ENCODE measurements around the gene TCIRG1. TPM values are rescaled to one million over a fixed set of nuclear protein-coding genes. Genes with fewer than 3 reads are reported as not detected.

TCIRG1 gene
- total RNA-seq, 6 experiments from 2014 or later = 39.4 to 97.1 (median 69.3) TPM

DNA sequence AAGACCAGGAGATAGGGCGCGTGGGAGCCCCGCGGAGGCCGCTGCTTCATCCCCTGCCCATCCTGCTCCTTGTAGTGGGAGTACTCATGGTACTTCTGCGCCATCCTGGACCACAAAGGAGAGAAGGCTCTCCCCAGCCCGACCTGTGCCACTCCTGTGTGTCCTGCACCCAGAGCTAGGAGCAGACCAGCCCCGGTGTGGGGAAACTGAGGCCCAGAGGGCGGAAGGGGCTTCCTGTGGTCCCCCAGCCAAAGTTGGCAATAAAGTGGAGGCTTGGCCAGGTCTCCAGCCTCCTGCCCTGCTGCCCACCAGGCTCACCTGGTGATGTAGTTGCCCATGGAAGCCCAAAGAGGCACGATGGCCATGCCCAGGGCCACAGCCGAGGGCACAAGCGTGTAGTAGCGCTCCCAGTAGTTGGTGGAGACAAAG, 39.6 kb upstream of the TCIRG1 start:
- no CpG with 5 or more reads among the region's 13 CpGs for WGBS (ENCODE audit: insufficient coverage, low coverage, low lambda C conversion rate, missing lambda C conversion rate)
- peaks cover 0 to 4% (median under 1%) of the 10 kb centered on the region in 4 donors for H3K4me1 ChIP-seq
- no peaks in the 10 kb centered on the region for H3K9me3 ChIP-seq
- DNase-seq (no peak), ATAC-seq (no peak)
- no peak for TF ChIP-seq POLR2A (IDR thresholded peaks at IDR 0.05)
- TF ChIP-seq, protein P1, sequence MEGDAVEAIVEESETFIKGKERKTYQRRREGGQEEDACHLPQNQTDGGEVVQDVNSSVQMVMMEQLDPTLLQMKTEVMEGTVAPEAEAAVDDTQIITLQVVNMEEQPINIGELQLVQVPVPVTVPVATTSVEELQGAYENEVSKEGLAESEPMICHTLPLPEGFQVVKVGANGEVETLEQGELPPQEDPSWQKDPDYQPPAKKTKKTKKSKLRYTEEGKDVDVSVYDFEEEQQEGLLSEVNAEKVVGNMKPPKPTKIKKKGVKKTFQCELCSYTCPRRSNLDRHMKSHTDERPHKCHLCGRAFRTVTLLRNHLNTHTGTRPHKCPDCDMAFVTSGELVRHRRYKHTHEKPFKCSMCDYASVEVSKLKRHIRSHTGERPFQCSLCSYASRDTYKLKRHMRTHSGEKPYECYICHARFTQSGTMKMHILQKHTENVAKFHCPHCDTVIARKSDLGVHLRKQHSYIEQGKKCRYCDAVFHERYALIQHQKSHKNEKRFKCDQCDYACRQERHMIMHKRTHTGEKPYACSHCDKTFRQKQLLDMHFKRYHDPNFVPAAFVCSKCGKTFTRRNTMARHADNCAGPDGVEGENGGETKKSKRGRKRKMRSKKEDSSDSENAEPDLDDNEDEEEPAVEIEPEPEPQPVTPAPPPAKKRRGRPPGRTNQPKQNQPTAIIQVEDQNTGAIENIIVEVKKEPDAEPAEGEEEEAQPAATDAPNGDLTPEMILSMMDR (IDR thresholded peaks at IDR 0.05) = no peak
- no peaks in the 10 kb centered on the region for H3K36me3 ChIP-seq
- H3K27ac ChIP-seq = no peak overlapping the region
- no peaks in the 10 kb centered on the region for H3K27me3 ChIP-seq
- intact Hi-C loops (cut with DNase I) = no loop called here
- H3K4me3 ChIP-seq = no peak overlapping the region

DNA sequence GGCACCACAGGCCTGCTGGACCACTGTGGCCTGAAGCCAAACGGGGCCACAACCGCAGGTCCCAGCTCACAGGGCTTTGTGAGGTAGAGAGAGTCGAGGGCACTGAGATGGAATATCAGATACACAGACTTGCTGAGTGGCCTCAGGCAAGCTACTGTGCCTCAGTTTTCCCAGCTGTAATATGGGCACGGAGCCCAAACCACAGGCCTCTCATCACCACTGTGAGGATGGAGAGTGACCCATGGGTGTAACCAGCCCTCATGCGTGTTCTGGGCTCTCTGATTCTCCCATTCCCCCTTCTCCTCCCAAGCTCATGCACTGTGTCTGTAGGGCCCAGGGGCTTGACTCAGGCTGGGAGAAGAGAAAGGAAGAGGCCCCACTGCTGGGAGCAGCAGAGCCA, 39.1 kb upstream of the TCIRG1 start:
- H3K4me3 ChIP-seq = no peak overlapping the region
- H3K27me3 ChIP-seq = no peaks in the 10 kb centered on the region
- DNase-seq (no peak), ATAC-seq (no peak)
- intact Hi-C loops (cut with DNase I) = no loop called here
- no peaks in the 10 kb centered on the region for H3K9me3 ChIP-seq
- no CpG with 5 or more reads among the region's 5 CpGs for WGBS (ENCODE audit: insufficient coverage, low coverage, low lambda C conversion rate, missing lambda C conversion rate)
- H3K36me3 ChIP-seq = no peaks in the 10 kb centered on the region
- TF ChIP-seq, protein P1 (IDR thresholded peaks at IDR 0.05) = no peak
- TF ChIP-seq POLR2A (IDR thresholded peaks at IDR 0.05) = no peak
- H3K4me1 ChIP-seq = peaks cover 0 to 4% (median under 1%) of the 10 kb centered on the region in 4 donors
- no peak overlapping the region for H3K27ac ChIP-seq

DNA sequence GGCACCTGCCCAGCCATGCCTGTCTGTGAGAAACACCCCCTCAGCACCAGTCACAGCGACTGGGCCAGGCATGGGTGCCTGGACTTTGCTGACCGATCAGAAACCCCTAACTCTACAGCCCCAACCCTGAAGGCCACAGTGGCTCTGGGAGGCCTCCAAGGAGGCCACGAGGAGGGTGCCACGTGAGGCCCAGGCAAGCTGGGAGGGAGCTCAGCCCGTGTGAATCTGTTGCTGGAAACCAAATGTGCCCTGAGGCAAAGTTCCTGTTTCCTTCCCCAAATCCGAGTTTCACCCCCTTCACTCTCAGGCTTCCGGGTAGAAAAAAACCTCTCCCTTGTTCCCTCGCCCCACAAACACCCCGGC, 36.3 kb upstream of the TCIRG1 start:
- Histone ChIP-seq H3K4me3 (peak overlapping the region in 1 of 3 donors; percentile 80), H3K27ac (no peak overlapping the region), H3K9me3 (no peaks in the 10 kb centered on the region), H3K36me3 (no peaks in the 10 kb centered on the region), H3K27me3 (no peaks in the 10 kb centered on the region), H3K4me1 (peaks cover 0 to 4% (median under 1%) of the 10 kb centered on the region in 4 donors)
- DNase-seq (no peak), ATAC-seq (peak in 3 of 4 donors; percentile 3 to 24 (median 5))
- intact Hi-C loops (cut with DNase I) = no loop called here
- 50% methylated on average over 2 of the region's 9 CpGs for WGBS (ENCODE audit: insufficient coverage, low coverage, low lambda C conversion rate, missing lambda C conversion rate)
- TF ChIP-seq POLR2A (IDR thresholded peaks at IDR 0.05) = no peak
- TF ChIP-seq, protein P1 (IDR thresholded peaks at IDR 0.05) = no peak

DNA sequence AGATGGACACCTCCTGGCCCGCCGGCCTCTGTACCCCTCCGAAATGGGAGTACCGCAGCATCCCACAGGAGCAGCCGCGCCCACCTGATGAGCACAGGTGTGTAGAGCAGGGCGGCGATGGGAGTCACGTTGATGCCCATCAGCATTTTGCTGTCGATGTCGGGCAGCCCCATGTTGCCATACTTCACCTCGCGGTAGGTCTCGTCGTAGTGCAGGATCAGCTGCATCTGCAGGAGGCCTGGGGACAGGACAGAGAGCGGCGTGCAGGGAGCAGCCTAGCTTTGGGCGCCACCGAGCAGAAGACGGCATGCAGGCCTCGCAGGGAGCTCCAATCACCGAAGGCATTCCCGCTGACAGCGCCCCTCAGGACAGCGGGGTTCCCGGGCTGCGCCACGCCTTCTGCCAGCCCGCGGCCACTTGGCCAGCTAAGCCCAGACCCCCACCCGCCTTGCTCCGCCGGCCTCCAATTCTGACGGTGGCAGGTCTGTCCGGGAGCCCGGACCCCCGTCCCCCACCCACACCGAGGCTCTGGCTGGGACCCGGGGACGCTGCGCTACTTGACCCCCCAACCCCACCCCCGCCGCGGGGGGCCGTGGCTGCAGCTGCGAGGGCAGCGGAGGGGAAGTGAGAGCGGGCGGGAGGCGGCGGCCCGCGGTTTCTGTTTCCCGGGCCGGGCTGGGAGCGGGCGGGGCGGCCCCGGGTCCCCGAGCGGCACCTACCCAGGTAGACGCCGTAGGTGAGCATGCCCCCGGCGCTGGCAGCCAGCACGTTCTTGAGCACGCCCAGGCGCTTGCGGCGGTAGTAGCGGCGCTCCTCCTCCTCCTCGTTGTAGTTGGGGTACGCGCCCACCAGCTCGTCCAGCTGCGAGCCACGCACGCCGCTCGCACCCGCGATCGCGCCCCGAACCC, 35.6 kb upstream of the TCIRG1 start:
- intact Hi-C loops (cut with DNase I) = no loop called here
- H3K36me3 ChIP-seq = no peaks in the 10 kb centered on the region
- DNase-seq (peak in 1 of 3 donors; percentile 53), ATAC-seq (peak; percentile 13 to 49 (median 29))
- no peaks in the 10 kb centered on the region for H3K9me3 ChIP-seq
- TF ChIP-seq POLR2A (IDR thresholded peaks at IDR 0.05) = no peak
- TF ChIP-seq, protein P1 (IDR thresholded peaks at IDR 0.05) = no peak
- peak overlapping the region; percentile 47 to 77 (median 70) for H3K27ac ChIP-seq
- peaks cover 0 to 4% (median under 1%) of the 10 kb centered on the region in 4 donors for H3K4me1 ChIP-seq
- peak overlapping the region; percentile 57 to 80 (median 62) for H3K4me3 ChIP-seq
- 28% methylated on average over 8 of the region's 86 CpGs for WGBS (ENCODE audit: insufficient coverage, low coverage, low lambda C conversion rate, missing lambda C conversion rate)
- no peaks in the 10 kb centered on the region for H3K27me3 ChIP-seq
